Right hindlimb (tissue), 1 donor: ENCODE measurements around the gene RPP21.
A peak's percentile ranks its signal among the peaks of the same experiment; 100 is the strongest.

ENCODE experiments used
- DNase-seq: peaks from one replicate; pipeline ENCODE4 v3.0.0-alpha.2; 2018

The RPP21 gene

GRCh38 chr6:30344868-30345671 lies at the start of gene RPP21:
Gene RPP21 (plus strand): TSS chr6:30345156. CDS start chr6:30345172, 16 bp downstream.
- peak; percentile 89 for DNase-seq

GRCh38 chr6:30295837-30296236 lies 49.1 kb upstream of the RPP21 start:
- no peak for DNase-seq

- no peak for DNase-seq
These were observed 41.0 kb upstream of the RPP21 start for GRCh38 chr6:30304002-30304401.

- DNase-seq = no peak
These were observed 33.9 kb upstream of the RPP21 start for GRCh38 chr6:30311101-30311500.

- DNase-seq = no peak
These were observed 33.3 kb upstream of the RPP21 start for GRCh38 chr6:30311671-30312070.

- no peak for DNase-seq
These were observed 32.7 kb upstream of the RPP21 start for GRCh38 chr6:30312266-30312665.

GRCh38 chr6:30312676-30313321 lies 32.2 kb upstream of the RPP21 start:
- DNase-seq = no peak

- DNase-seq = no peak
These were observed 29.8 kb upstream of the RPP21 start for GRCh38 chr6:30315156-30315555.

GRCh38 chr6:30317913-30318589 lies 26.9 kb upstream of the RPP21 start:
- DNase-seq = no peak

GRCh38 chr6:30319146-30319835 lies 25.7 kb upstream of the RPP21 start:
- no peak for DNase-seq

GRCh38 chr6:30321692-30322388 lies 23.1 kb upstream of the RPP21 start:
- no peak for DNase-seq

GRCh38 chr6:30322527-30323501 lies 22.1 kb upstream of the RPP21 start:
- no peak for DNase-seq

GRCh38 chr6:30323806-30324205 lies 21.1 kb upstream of the RPP21 start:
- no peak for DNase-seq

- no peak for DNase-seq
These were observed 19.6 kb upstream of the RPP21 start for GRCh38 chr6:30325150-30325872.

GRCh38 chr6:30325873-30326525 lies 19.0 kb upstream of the RPP21 start:
- peak; percentile 54 for DNase-seq

GRCh38 chr6:30326526-30327231 lies 18.3 kb upstream of the RPP21 start, which contains the start of gene TRIM39:
Gene TRIM39 (plus strand): TSS chr6:30326927. CDS start chr6:30329318, 2,391 bp downstream.
- DNase-seq = peak; percentile 92

GRCh38 chr6:30327232-30327746 lies 17.7 kb upstream of the RPP21 start:
- no peak for DNase-seq

- no peak for DNase-seq
These were observed 16.6 kb upstream of the RPP21 start for GRCh38 chr6:30328397-30328796.

- DNase-seq = no peak
These were observed 15.6 kb upstream of the RPP21 start for GRCh38 chr6:30329331-30329730.
